Astrocyte of the spinal cord (primary cell): ENCODE measurements around the gene KCTD19.
A peak's percentile ranks its signal among the peaks of the same experiment; 100 is the strongest.

ENCODE experiments used
- DNase-seq: peaks from one replicate; pipeline ENCODE4 v3.0.0; 2011; ENCODE audit warnings: low read depth, low spot score
- H3K4me3 ChIP-seq: 2 replicates; pipeline ENCODE4 v1.5.1; 2011; ENCODE audit warnings: low read depth, mild to moderate bottlenecking, low read length, moderate library complexity
- in situ Hi-C: cut with HindIII; loops from 2 replicates; pipeline ENCODE4 v1.10.0; 2017; ENCODE audit warnings: low sequenced_read_pairs
- TF ChIP-seq, protein P1 (sequence below): IDR thresholded peaks from 2 replicates; pipeline ENCODE4 v1.5.1; 2012; ENCODE audit warnings: low read depth, mild to moderate bottlenecking, low read length, inconsistent platforms

Gene KCTD19

DNA sequence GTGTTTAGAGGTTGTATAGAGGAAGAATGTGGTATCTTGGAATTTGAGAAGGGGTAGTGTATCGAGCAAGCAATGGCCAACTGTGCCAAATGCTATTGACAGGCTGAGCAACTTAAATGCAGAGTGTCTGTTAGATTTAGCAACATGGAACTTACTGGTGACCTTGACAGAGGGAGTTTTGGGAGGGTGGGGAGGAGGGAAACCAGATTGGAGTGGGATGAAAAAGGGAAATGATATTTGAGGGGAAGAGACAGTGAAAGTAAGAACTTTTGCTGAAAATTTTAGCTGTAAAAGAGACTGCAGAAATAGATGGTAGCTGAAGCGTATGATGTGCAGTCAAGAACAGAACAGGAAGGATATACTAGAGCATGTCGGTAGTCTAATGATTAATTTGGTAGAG, 1.2 kb upstream of the KCTD19 start:
- in situ Hi-C loops: no loop called here
- TF ChIP-seq, protein P1, sequence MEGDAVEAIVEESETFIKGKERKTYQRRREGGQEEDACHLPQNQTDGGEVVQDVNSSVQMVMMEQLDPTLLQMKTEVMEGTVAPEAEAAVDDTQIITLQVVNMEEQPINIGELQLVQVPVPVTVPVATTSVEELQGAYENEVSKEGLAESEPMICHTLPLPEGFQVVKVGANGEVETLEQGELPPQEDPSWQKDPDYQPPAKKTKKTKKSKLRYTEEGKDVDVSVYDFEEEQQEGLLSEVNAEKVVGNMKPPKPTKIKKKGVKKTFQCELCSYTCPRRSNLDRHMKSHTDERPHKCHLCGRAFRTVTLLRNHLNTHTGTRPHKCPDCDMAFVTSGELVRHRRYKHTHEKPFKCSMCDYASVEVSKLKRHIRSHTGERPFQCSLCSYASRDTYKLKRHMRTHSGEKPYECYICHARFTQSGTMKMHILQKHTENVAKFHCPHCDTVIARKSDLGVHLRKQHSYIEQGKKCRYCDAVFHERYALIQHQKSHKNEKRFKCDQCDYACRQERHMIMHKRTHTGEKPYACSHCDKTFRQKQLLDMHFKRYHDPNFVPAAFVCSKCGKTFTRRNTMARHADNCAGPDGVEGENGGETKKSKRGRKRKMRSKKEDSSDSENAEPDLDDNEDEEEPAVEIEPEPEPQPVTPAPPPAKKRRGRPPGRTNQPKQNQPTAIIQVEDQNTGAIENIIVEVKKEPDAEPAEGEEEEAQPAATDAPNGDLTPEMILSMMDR: no peak
- DNase-seq: no peak
- H3K4me3 ChIP-seq: no peak overlapping the region

DNA sequence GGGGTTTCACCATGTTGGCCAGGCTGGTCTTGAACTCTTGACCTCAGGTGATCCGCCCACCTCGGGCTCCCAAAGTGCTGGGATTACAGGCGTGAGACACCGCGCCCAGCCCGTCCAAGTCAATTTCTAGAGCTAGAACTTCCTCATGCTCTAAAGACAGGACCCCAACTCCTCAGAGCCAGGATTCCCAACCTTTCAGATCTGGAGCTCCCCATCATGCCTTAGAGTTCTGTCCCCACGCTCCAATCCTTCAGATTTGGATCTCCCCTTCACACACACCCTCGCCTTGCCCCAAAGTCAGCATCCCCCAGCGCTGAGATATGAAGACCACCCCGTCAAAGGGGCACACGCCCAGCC, 448 bp downstream of the KCTD19 start:
- in situ Hi-C loops: no loop called here
- TF ChIP-seq, protein P1: no peak
- no peak for DNase-seq
- H3K4me3 ChIP-seq: peak overlapping the region; percentile 53

DNA sequence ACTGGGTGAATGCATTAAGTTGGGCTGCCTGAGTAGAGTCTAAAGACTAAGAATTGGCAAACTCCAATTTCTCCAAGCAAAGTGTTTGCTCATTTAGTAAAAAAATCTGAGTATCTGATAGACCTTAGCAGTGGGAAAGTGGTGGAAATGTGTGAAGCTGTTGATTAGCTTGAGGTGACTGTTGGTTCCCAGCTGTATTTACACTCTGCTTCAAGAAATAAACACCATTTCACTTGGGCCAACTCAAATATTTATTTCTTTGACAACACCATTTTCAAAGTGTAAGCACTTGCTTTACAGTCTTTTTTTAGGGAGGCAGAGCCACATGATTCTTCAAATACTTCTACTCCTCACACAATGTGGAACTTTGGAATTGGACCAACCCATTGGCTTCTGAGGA, 8.7 kb downstream of the KCTD19 start:
- TF ChIP-seq, protein P1: no peak
- in situ Hi-C loops: no loop called here
- DNase-seq: no peak
- no peak overlapping the region for H3K4me3 ChIP-seq

DNA sequence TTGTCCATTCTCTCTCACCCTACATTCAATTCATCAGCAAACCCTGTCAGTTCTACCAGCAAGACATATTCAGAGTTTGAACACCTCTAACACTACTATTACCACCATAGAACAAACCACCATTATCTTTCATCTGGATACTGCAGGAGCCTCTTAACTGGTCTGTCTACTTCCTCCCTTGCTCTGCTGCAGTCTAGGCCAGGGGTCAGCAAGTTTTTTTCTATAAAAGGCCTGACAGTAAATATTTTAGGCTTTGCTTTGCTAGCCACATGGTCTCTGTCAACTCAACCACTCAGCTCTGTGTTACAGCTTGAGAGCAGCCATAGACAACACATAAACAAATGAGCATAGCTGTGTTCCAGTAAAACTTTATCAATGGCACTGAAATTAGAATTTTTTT, 13.8 kb downstream of the KCTD19 start:
- in situ Hi-C loops: no loop called here
- DNase-seq: no peak
- no peak overlapping the region for H3K4me3 ChIP-seq
- TF ChIP-seq, protein P1: no peak

DNA sequence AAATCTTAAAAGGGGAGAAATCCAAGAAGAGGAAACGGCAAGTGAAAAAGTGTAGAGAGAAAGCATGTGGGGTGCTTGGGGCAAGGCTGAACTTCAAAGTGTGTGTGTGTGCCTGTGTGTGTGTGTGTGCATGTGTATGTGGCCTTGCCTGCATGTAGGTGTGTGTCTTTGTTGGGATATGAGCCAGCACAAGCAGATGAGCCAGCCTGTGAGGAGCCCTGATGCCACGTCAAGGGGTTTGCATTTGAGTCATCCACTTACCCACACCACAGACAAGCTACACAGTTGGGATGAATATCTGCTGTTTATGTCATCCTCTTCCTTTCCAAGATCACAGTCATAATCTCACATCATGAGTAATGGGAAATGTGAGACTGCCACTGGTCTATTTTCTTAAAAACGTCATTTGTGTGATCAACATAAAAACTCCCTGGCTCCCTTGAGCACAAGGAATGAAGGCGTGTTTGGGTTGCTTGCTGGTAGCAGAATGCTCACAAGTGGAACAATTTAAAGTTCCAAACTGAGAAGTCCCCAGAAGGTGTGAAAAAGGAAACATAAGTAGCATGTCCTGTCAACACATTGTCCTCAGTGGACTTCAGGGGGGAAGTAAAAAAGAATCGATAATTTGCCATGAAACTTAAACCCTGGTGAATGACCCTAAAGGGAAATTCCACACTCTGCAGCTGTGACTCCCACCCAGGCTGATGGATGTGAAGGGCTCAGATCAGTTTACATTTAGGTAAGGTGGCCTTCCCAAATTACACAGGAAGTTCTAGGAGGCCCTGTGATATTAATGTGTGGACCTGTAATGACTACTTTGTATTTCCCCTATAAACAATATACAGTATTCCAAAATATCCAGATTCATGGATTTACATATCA, 14.7 kb downstream of the KCTD19 start:
- no peak overlapping the region for H3K4me3 ChIP-seq
- peak; percentile 99 for DNase-seq
- in situ Hi-C loops: no loop called here
- TF ChIP-seq, protein P1: no peak

DNA sequence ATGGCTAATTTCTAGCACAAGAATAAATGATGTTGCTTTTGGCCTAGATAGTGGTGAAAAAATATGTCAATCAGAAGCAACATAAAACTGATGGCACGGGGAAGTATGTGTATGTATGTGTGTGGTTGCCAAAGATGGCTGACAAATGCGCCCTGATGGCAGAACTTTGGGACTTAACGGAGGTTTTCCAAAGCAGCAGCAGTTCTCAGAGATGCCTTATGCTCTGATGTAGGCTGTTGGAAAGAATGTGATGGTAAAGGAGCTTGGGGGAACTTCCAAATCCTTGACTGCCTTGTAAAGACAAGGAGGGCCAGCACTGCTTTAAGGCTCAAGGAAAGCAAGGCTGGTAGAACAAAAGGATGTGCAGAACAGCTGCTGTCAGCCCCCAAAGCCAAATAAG, 16.0 kb downstream of the KCTD19 start:
- no peak overlapping the region for H3K4me3 ChIP-seq
- TF ChIP-seq, protein P1: no peak
- no peak for DNase-seq
- in situ Hi-C loops: no loop called here
